A549 treated with RU486 at 1 μM for 4 hours (cell line): ENCODE results near the gene ADAMTS13. TPM values are rescaled to one million over a fixed set of nuclear protein-coding genes. Genes with fewer than 3 reads are reported as not detected.

Experiments used
- total RNA-seq: library from RNA; stranded (reverse); fragments of 200-300 nt; extraction: Qiagen RNA extraction; gene quantifications from 5 replicates; pipeline ENCODE4 v1.2.3, GENCODE V29; 2022; ENCODE audit warnings: low read depth

Gene ADAMTS13
- total RNA-seq, result 0.33 to 0.97 TPM (median 0.46 TPM) in 5 replicates

GRCh38 chr9:133421615-133422542 lies at the start of gene ADAMTS13:
Gene ADAMTS13, plus strand, starts transcription at chr9:133422367. Its CDS starts 77 bp downstream, at chr9:133422444.

GRCh38 chr9:133375724-133376654 lies 46.2 kb upstream of the ADAMTS13 start, which contains the start of the genes STKLD1 and SURF4:
Gene STKLD1, plus strand, starts transcription at chr9:133376366. Its CDS starts 108 bp downstream, at chr9:133376474.
Gene SURF4, minus strand, starts transcription at chr9:133376060. Its CDS starts 91 bp downstream, at chr9:133375969.

GRCh38 chr9:133417541-133418461 lies 4.4 kb upstream of the ADAMTS13 start, which contains the start of gene REXO4:
Gene REXO4, minus strand, starts transcription at chr9:133418010. Its CDS starts 166 bp downstream, at chr9:133417844.

GRCh38 chr9:133459476-133460404 lies 37.6 kb downstream of the ADAMTS13 start, which contains the start of gene CACFD1:
Gene CACFD1, plus strand, starts transcription at chr9:133459978. Its CDS starts 89 bp downstream, at chr9:133460067.

GRCh38 chr9:133478851-133479711 lies 56.9 kb downstream of the ADAMTS13 start, which contains the start of gene SLC2A6:
Gene SLC2A6, minus strand, starts transcription at chr9:133479099. Its CDS starts 40 bp downstream, at chr9:133479059.

Other genes with a start within 250 kb of the ADAMTS13 start
- gene OBP2B, start 213.1 kb upstream of the ADAMTS13 start, total RNA-seq, result not detected in 5 replicates
- gene ABO, start 147.2 kb upstream of the ADAMTS13 start, total RNA-seq, result not detected in 5 replicates
- 19.9 to 33.2 TPM (median 29.0 TPM) in 5 replicates for gene SURF6, start 86.2 kb upstream of the ADAMTS13 start, total RNA-seq
- 21.7 to 33.3 TPM (median 28.9 TPM) in 5 replicates for gene MED22, start 74.2 kb upstream of the ADAMTS13 start, total RNA-seq
- gene RPL7A, start 74.1 kb upstream of the ADAMTS13 start, total RNA-seq, result 3,299 to 3,689 TPM (median 3,392 TPM) in 5 replicates
- 35.5 to 51.0 TPM (median 42.0 TPM) in 5 replicates for gene SURF1, start 65.9 kb upstream of the ADAMTS13 start, total RNA-seq
- 36.9 to 58.0 TPM (median 48.7 TPM) in 5 replicates for gene SURF2, start 65.8 kb upstream of the ADAMTS13 start, total RNA-seq
- 177 to 208 TPM (median 200 TPM) in 5 replicates for gene SURF4, start 46.3 kb upstream of the ADAMTS13 start, total RNA-seq
- 0.08 to 1.4 TPM (median 0.67 TPM) in 5 replicates for gene STKLD1, start 46.0 kb upstream of the ADAMTS13 start, total RNA-seq
- gene REXO4, start 4.4 kb upstream of the ADAMTS13 start, total RNA-seq, result 34.3 to 40.3 TPM (median 36.9 TPM) in 5 replicates
- 3.1 to 4.8 TPM (median 4.4 TPM) in 5 replicates for gene CACFD1, start 37.6 kb downstream of the ADAMTS13 start, total RNA-seq
- 14.5 to 24.2 TPM (median 20.4 TPM) in 5 replicates for gene SLC2A6, start 56.7 kb downstream of the ADAMTS13 start, total RNA-seq
- not detected in 5 replicates for gene MYMK, start 102.6 kb downstream of the ADAMTS13 start, total RNA-seq
- not detected in 5 replicates for gene ADAMTSL2, start 112.3 kb downstream of the ADAMTS13 start, total RNA-seq
- not detected in 5 replicates for gene FAM163B, start 187.0 kb downstream of the ADAMTS13 start, total RNA-seq
- not detected in 5 replicates for gene DBH, start 214.0 kb downstream of the ADAMTS13 start, total RNA-seq